DOHH2 (cell line): ENCODE results near the gene CDHR2.

Source experiments
- EZH2phosphoT487 ChIP-seq: fragments of 200-600 bp; sonication (generic); IDR thresholded peaks from 2 replicates; pipeline ENCODE4 v1.6.1; 2017; ENCODE audit warnings: borderline replicate concordance, mild to moderate bottlenecking, antibody characterized with exemption, low read length, moderate library complexity, mixed read lengths
- TF ChIP-seq, protein P1 (sequence below): fragments of 200-600 bp; sonication (generic); IDR thresholded peaks from one replicate; pipeline ENCODE4 v1.5.1; 2014; ENCODE audit warnings: antibody characterized with exemption, mild to moderate bottlenecking, low read depth, low read length; ENCODE audit not compliant: poor library complexity, severe bottlenecking

DNA sequence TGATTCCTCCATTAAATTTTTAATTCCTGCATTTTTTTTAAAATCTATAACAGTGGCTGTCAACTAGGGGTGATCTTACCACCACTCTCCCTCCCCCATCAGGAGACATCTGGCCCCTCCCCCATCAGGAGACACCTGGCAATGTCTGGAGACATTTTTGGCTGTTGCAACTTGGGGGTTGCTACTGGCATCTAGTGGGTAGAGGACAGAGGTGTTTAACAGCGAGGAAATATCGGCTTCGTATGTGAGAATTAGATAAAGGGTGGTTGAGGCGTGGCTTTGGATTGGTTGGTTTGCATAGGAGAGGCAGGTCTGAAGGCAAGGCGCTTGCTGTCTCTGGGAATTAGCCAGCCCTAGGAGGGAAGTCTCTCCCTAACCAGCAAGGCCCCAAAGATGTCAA is 10.5 kb downstream of the CDHR2 start:
- TF ChIP-seq, protein P1, sequence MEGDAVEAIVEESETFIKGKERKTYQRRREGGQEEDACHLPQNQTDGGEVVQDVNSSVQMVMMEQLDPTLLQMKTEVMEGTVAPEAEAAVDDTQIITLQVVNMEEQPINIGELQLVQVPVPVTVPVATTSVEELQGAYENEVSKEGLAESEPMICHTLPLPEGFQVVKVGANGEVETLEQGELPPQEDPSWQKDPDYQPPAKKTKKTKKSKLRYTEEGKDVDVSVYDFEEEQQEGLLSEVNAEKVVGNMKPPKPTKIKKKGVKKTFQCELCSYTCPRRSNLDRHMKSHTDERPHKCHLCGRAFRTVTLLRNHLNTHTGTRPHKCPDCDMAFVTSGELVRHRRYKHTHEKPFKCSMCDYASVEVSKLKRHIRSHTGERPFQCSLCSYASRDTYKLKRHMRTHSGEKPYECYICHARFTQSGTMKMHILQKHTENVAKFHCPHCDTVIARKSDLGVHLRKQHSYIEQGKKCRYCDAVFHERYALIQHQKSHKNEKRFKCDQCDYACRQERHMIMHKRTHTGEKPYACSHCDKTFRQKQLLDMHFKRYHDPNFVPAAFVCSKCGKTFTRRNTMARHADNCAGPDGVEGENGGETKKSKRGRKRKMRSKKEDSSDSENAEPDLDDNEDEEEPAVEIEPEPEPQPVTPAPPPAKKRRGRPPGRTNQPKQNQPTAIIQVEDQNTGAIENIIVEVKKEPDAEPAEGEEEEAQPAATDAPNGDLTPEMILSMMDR: no peak
- no peak for TF ChIP-seq EZH2phosphoT487
